Stomach smooth muscle (tissue), 2 donors: ENCODE data around the gene GRM8.

Experiments
- H3K27ac ChIP-seq: one replicate; pipeline ENCODE4 v1.7.0; 2013; ENCODE audit warnings: mild to moderate bottlenecking, low read length, inconsistent platforms
- H3K27me3 ChIP-seq, 2 donors: one replicate each; pipeline ENCODE4 v1.7.0; 2013; ENCODE audit warnings: low read length in 2 of 2; ENCODE audit not compliant: insufficient read depth in 2 of 2, control insufficient read depth in 1 of 2
- H3K36me3 ChIP-seq, 2 donors: one replicate each; pipeline ENCODE4 v1.7.0; 2013; ENCODE audit warnings: low read length in 2 of 2; ENCODE audit not compliant: control insufficient read depth in 2 of 2, insufficient read depth in 2 of 2
- H3K4me1 ChIP-seq: one replicate; pipeline ENCODE4 v1.7.0; 2013; ENCODE audit warnings: low read length; ENCODE audit not compliant: control insufficient read depth, insufficient read depth
- H3K4me3 ChIP-seq, 2 donors: one replicate each; pipeline ENCODE4 v1.7.0; 2013; ENCODE audit warnings: low read length in 2 of 2
- H3K9ac ChIP-seq, 2 donors: one replicate each; pipeline ENCODE4 v1.7.0; 2013; ENCODE audit warnings: low read length in 2 of 2, mild to moderate bottlenecking in 1 of 2
- H3K9me3 ChIP-seq, 2 donors: one replicate each; pipeline ENCODE4 v1.7.0; 2013; ENCODE audit warnings: low read length in 2 of 2; ENCODE audit not compliant: control insufficient read depth in 2 of 2
- donor health status: healthy.
- donor health status: Pancreatic carcinoma.

Gene GRM8

GRCh38 chr7:127254163-127254684, 1.5 kb upstream of the GRM8 start:
- Histone ChIP-seq H3K9ac (no peak overlapping the region), H3K27me3 (peaks cover 45 to 49% of the 10 kb centered on the region in 2 donors), H3K4me1 (peaks cover 18% of the 10 kb centered on the region), H3K9me3 (no peaks in the 10 kb centered on the region), H3K36me3 (no peaks in the 10 kb centered on the region), H3K4me3 (peak overlapping the region in 1 of 2 donors; percentile 80), H3K27ac (no peak overlapping the region)

- peak overlapping the region; percentile 13 to 44 for H3K9ac ChIP-seq
Measured at GRCh38 chr7:127253281-127254162, 781 bp upstream of the GRM8 start.

DNA sequence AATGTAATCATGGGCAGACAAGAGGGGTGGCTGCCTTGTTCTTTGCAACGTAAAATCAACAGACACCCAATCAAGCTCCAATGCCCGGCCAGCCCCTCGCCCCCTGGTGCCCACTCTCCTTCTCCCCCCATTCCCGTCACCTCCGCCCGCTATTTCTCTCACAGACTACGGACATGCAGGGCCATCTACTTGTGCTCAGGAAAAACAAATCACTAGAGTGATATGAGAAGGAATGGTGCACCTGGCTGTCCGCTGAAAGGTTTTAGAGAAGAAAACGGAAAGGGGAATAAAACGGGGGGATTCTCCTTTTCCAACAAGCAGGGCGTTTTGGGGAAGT, 396 bp downstream of the GRM8 start:
- Histone ChIP-seq H3K9ac (no peak overlapping the region), H3K36me3 (no peaks in the 10 kb centered on the region), H3K4me3 (peak overlapping the region; percentile 72 to 80), H3K4me1 (peaks cover 18% of the 10 kb centered on the region), H3K27ac (no peak overlapping the region), H3K9me3 (no peaks in the 10 kb centered on the region), H3K27me3 (peaks cover 45 to 52% of the 10 kb centered on the region in 2 donors)

More at GRCh38 chr7:127253281-127254162, 781 bp upstream of the GRM8 start:
- no peaks in the 10 kb centered on the region for H3K9me3 ChIP-seq
- no peaks in the 10 kb centered on the region for H3K36me3 ChIP-seq
- H3K27me3 ChIP-seq, result peaks cover 45 to 54% of the 10 kb centered on the region in 2 donors
- H3K27ac ChIP-seq, result no peak overlapping the region
- H3K4me1 ChIP-seq, result peaks cover 18% of the 10 kb centered on the region
- peak overlapping the region; percentile 76 to 80 for H3K4me3 ChIP-seq

GRCh38 chr7:127251465-127252376, 1.0 kb downstream of the GRM8 start:
- Histone ChIP-seq H3K9me3 (no peaks in the 10 kb centered on the region), H3K4me3 (peak overlapping the region; percentile 72 to 80), H3K36me3 (no peaks in the 10 kb centered on the region), H3K27me3 (peaks cover 42 to 48% of the 10 kb centered on the region in 2 donors), H3K27ac (no peak overlapping the region), H3K9ac (peak overlapping the region; percentile 31 to 36), H3K4me1 (peaks cover 18% of the 10 kb centered on the region)

- Histone ChIP-seq H3K4me3 (peak overlapping the region in 1 of 2 donors; percentile 80), H3K4me1 (peaks cover 18% of the 10 kb centered on the region), H3K27ac (no peak overlapping the region), H3K9ac (no peak overlapping the region), H3K9me3 (no peaks in the 10 kb centered on the region), H3K27me3 (peaks cover 41 to 51% of the 10 kb centered on the region in 2 donors), H3K36me3 (no peaks in the 10 kb centered on the region)
Measured at GRCh38 chr7:127251036-127251464, 1.7 kb downstream of the GRM8 start.

DNA sequence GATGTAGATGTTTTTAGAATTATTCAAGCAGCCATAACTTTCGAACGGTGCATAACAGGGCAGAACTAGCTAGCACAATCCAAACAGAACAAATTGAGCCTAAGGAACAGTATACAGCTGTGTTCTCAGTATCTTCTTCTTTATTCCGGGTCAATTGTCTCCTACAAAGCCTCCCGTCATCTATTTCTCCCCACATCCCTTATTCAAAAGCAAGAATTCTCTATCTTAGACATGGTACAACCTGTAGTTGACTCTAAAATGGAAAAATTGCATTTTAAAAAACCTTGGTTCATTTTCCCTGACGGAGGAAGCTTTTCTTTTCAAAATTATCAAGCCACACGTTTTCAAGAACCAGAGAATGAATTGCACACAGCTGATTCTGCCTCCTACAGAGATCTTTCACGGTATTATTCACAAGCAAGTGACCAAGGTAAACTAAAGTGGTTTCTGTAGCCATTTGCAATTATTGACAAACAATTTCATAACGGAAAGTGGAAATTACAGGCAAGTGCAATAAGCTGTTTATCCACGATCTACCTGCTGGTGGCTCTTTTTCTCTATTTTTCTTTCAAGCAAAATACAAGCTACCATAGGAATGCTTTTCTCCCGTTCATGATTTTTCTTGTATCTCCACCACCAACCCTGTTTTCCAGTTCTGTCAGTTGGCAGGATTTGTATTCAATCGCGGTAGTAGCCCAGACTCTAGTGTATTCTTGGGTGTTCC, 2.3 kb downstream of the GRM8 start:
- Histone ChIP-seq H3K4me3 (peak overlapping the region in 1 of 2 donors; percentile 80), H3K27me3 (peaks cover 39 to 51% of the 10 kb centered on the region in 2 donors), H3K36me3 (no peaks in the 10 kb centered on the region), H3K4me1 (peaks cover 18% of the 10 kb centered on the region), H3K27ac (no peak overlapping the region), H3K9me3 (no peaks in the 10 kb centered on the region), H3K9ac (no peak overlapping the region)

- H3K27me3 ChIP-seq, result peaks cover 11 to 27% of the 10 kb centered on the region in 2 donors
- H3K9me3 ChIP-seq, result no peaks in the 10 kb centered on the region
- no peak overlapping the region for H3K9ac ChIP-seq
- no peak overlapping the region for H3K4me3 ChIP-seq
- no peaks in the 10 kb centered on the region for H3K4me1 ChIP-seq
- H3K36me3 ChIP-seq, result no peaks in the 10 kb centered on the region
- H3K27ac ChIP-seq, result no peak overlapping the region
Measured at GRCh38 chr7:127245607-127246006, 7.1 kb downstream of the GRM8 start.

DNA sequence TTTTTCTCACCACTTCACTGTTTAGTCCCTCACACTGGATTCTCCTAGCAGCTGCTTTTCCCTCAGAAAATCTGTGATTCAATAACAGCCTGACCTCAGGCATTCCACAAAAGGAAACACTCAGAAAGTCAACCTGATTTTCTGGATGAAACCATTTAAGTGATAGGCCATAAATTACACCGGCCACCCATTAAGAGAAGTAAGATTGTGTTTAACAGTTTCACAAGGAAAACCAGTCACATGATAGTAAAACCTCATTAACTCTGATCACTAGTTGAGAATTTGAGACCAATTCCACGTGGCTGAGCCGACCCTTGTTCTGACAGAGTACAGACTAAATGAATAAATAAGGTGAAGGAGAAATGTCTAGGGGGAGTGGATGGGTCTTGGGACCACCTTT, 7.7 kb downstream of the GRM8 start:
- peaks cover 8 to 21% of the 10 kb centered on the region in 2 donors for H3K27me3 ChIP-seq
- no peak overlapping the region for H3K27ac ChIP-seq
- H3K4me3 ChIP-seq, result no peak overlapping the region

GRCh38 chr7:127239814-127240213, 12.9 kb downstream of the GRM8 start:
- H3K27me3 ChIP-seq, result peaks cover 0 to 6% of the 10 kb centered on the region in 2 donors
- H3K4me3 ChIP-seq, result no peak overlapping the region
- H3K36me3 ChIP-seq, result no peaks in the 10 kb centered on the region
- no peaks in the 10 kb centered on the region for H3K9me3 ChIP-seq
- no peaks in the 10 kb centered on the region for H3K4me1 ChIP-seq
- H3K27ac ChIP-seq, result no peak overlapping the region
- H3K9ac ChIP-seq, result no peak overlapping the region

More for the DNA sequence above, 7.7 kb downstream of the GRM8 start:
- no peak overlapping the region for H3K9ac ChIP-seq
- no peaks in the 10 kb centered on the region for H3K9me3 ChIP-seq
- H3K4me1 ChIP-seq, result no peaks in the 10 kb centered on the region
- no peaks in the 10 kb centered on the region for H3K36me3 ChIP-seq

GRCh38 chr7:127233630-127234029, 19.1 kb downstream of the GRM8 start:
- no peak overlapping the region for H3K27ac ChIP-seq

More at GRCh38 chr7:127233630-127234029, 19.1 kb downstream of the GRM8 start:
- H3K9ac ChIP-seq, result no peak overlapping the region
- H3K4me3 ChIP-seq, result no peak overlapping the region
- H3K36me3 ChIP-seq, result no peaks in the 10 kb centered on the region
- no peaks in the 10 kb centered on the region for H3K9me3 ChIP-seq
- H3K27me3 ChIP-seq, result no peaks in the 10 kb centered on the region
- no peaks in the 10 kb centered on the region for H3K4me1 ChIP-seq
